Epithelial cell of esophagus (primary cell): Measurements from ENCODE around the gene ERBB3.

ENCODE experiments used
- DNase-seq: peaks from one replicate; pipeline ENCODE4 v3.0.0; 2010; ENCODE audit warnings: low read depth
- H3K4me3 ChIP-seq: 2 replicates; pipeline ENCODE4 v1.5.1; 2011; ENCODE audit warnings: mild to moderate bottlenecking, low read length, control low read depth
- CTCF ChIP-seq: IDR thresholded peaks from 2 replicates; pipeline ENCODE4 v1.5.1; 2011; ENCODE audit warnings: low read depth, mild to moderate bottlenecking, low read length, control low read depth, inconsistent platforms; ENCODE audit not compliant: insufficient read depth; ENCODE audit errors: missing control alignments

ERBB3 gene

GRCh38 chr12:56080556-56081138, 682 bp downstream of the ERBB3 start:
- peak; percentile 72 for DNase-seq
- TF ChIP-seq CTCF: no peak
- H3K4me3 ChIP-seq: peak overlapping the region; percentile 90

- DNase-seq: no peak
- no peak for TF ChIP-seq CTCF
- peak overlapping the region; percentile 90 for H3K4me3 ChIP-seq
These were observed 1.7 kb downstream of the ERBB3 start for GRCh38 chr12:56081393-56082347.

- TF ChIP-seq CTCF: no peak
- no peak for DNase-seq
- H3K4me3 ChIP-seq: no peak overlapping the region
These were observed 2.4 kb downstream of the ERBB3 start for GRCh38 chr12:56082382-56082781.

GRCh38 chr12:56082967-56083366, 3.0 kb downstream of the ERBB3 start:
- no peak for TF ChIP-seq CTCF
- no peak overlapping the region for H3K4me3 ChIP-seq
- no peak for DNase-seq

GRCh38 chr12:56084958-56085543, 5.1 kb downstream of the ERBB3 start:
- peak; percentile 45 for DNase-seq

GRCh38 chr12:56086096-56086495, 6.1 kb downstream of the ERBB3 start:
- no peak overlapping the region for H3K4me3 ChIP-seq
- TF ChIP-seq CTCF: no peak
- peak; percentile 94 for DNase-seq

More at GRCh38 chr12:56084958-56085543, 5.1 kb downstream of the ERBB3 start:
- H3K4me3 ChIP-seq: no peak overlapping the region
- peak; percentile 35 for TF ChIP-seq CTCF
